HG02884 (cell line): ENCODE data around the gene IFT88.

ENCODE experiments used
- ATAC-seq: cut with Tn5 transposase; IDR thresholded peaks from one replicate; pipeline ENCODE4 v1.9.1; 2021; ENCODE audit warnings: mild to moderate bottlenecking, moderate library complexity; ENCODE audit not compliant: unreplicated experiment

The IFT88 gene, protein sequence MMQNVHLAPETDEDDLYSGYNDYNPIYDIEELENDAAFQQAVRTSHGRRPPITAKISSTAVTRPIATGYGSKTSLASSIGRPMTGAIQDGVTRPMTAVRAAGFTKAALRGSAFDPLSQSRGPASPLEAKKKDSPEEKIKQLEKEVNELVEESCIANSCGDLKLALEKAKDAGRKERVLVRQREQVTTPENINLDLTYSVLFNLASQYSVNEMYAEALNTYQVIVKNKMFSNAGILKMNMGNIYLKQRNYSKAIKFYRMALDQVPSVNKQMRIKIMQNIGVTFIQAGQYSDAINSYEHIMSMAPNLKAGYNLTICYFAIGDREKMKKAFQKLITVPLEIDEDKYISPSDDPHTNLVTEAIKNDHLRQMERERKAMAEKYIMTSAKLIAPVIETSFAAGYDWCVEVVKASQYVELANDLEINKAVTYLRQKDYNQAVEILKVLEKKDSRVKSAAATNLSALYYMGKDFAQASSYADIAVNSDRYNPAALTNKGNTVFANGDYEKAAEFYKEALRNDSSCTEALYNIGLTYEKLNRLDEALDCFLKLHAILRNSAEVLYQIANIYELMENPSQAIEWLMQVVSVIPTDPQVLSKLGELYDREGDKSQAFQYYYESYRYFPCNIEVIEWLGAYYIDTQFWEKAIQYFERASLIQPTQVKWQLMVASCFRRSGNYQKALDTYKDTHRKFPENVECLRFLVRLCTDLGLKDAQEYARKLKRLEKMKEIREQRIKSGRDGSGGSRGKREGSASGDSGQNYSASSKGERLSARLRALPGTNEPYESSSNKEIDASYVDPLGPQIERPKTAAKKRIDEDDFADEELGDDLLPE

DNA sequence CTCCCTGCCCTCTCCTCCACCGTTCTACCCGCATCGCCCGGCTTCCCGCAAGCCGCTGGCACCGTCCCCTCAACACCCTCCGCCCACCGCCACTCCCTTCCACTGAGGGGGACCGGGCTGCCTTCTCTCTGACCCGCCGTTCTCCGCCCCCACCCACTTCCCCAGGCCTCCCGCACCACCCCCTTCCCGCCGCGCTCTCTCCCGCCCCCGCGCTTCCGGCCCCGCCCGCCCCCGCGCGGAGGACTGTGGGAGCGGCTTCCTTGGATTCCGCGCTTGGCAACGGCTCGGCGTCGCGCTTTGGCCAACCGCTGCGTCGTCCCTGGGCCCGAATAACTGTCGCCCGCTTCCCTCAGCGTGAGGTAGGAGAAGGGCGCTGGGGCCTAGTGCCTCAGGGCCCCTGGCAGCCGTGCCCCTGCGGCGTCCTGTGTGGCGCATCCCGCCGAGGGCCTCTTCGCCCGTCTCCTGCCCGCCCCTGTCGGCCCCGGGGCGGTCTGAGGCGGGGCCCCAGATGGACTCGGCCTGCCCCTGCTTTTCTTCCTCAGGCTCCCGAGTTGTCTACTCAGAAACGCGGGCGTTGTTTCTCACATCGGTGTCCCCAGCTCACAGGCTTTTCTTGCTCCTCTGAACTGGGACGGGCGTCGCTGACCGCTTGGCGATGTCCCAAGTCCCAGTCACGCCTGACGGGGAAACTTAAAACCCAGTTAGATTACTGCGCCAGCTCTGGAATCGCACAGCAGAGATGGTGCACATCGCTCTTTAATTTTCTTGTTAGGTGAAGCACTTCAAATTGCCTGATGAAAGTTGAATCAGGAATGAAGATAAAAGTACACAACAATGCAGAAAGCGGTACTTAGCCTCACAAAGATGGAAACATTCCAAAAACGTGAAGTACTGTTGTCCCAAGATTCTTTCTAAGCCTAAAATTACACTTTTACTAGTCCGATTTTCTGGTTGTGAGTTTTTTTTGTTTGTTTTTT, at the start of gene IFT88:
Gene IFT88 (plus strand): TSS at position 260 of the 977 bp plus-strand sequence. CDS start 7,229 bp downstream, outside the sequence.
- peak; percentile 80 for ATAC-seq

DNA sequence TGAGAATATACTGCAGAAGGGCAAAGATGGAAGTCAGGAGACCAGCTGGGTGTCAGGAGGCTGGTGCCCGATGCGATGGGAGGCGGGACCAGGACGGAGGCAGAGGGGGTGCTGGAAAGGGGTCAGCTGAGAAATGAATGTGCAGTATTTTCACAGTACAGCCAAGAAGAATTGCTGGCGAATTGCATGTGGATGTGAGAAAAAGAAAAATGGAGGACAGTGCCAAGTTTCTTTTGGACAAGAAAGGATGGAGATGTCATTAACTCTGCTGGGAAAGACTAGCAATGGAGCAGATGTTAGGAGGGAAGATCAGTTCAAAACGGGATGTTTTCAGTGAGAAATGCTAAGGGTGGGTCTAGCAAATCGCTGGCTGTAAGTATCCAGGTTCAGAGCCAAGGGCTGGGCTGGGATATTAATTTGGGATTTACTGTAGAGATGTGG, 48.3 kb upstream of the IFT88 start:
- no peak for ATAC-seq

DNA sequence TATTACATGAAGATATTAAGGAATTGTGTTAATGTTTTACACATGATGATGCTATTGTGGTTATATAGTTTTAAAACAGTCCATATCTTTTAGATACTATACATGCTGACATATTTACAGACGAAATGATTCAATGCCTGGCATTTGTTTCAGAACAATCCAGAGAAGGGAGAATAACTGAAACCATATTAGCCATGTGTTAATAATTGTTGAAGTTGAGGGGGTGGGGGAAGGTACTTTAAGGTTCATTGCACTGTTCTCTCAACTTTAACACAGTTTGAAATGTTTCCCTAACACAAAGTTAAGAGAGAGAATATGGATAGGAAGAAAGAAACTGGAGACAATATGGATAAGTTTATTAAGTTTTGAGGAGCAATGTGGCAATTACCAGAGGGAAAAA, 47.1 kb upstream of the IFT88 start:
- no peak for ATAC-seq

DNA sequence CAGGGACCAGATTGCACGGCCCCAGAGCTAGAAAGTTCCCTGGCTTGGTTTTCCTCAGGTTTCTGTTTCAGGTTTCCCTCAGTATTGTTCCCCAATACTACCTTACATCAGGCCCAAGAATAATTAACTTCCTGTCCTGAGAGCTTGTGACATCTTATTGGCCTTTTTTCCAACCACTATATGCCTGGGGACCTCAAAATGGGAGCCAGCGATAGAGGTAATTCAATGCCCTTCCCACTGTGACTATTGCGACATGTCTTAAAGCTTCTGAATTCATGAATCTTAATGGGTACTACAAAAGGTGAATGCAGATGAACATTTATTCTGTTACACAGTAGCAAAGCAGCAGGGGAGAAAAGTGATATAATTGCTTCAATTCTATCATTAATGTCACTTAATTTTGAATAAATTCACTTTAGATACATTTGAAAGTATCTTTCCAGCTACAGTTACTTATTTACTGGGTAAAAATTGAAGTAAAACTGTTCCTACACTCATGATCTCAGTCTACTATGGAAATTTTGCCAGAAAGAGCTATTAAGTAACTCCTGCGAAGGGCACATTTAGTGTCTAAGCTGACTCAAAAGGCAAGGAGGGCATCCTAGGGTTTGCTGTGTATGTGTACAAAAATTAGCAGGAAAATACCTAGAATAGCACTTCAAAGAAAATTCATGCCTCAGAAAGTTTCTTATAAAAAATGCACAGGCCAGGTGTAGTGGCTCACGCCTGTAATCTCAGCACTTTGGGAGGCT, 45.4 kb upstream of the IFT88 start:
- no peak for ATAC-seq

DNA sequence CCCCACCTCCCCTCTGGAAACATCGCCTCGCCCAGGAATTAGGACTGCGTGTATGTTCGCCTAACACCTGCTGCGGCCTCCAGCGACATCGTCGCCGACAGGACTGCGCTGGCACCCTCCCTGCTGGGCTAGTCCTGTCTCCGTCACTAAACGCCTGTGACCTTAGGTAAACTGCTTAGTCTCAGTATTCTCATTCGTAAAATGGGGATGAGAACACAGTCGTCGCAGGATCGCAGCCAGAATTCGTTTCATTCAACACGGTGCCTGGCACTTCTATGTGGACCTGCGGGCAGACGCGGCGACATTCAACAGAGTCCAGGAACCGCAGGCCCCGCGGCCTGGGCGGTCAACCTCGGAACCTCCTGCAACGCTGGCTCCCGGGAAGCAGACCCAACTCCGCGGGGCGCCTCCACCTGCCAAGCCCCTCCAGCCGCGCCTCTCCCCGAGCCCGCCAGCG, 41.8 kb upstream of the IFT88 start:
- ATAC-seq: peak; percentile 18

DNA sequence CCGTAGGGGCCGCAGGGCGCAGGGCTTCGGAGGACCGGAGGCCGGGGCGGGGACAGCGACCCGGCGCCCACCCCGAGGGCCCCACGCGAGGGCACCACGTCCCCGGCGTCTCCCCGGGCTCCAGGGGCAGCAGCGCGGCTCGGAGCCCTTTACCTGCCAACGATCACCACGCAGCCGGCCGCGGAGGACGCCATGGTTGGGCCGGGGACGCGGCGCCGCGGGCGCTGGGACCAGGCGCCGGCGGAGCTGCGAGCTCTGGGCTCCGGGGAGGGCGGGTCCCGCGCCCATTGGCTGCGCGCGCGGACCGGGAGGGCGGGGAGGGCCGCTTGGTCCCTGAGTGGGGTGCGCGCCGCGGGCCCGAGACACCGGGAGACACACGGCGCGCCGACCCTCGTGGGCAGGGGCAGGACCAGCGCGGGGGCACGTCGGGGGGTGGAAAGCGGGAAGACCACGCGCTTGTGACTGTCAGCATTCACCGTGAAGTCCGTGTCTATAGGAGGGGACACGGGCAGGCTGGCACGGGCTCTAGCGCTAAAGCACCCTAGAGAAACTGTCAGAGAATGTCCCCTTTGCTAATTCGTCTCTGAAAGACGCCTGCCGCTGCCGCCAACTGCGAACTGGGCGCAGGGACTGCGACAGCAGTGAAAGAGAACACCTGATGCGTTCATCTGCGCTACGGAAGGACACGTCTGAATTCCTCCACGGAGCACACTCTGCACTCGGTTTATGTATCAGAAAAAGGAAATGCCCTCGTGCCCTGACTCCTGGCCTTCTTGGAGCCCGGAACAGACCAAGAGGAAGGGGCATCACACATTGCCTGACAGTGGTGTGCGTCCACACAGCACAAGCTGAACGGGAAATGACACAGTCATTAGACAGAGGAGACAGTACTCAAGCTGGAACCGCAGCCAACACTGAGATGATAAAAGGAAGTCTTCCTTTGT, 41.1 kb upstream of the IFT88 start, which contains the start of gene CRYL1:
Gene CRYL1 (minus strand): TSS at position 257 of the 944 bp plus-strand sequence. CDS start 63 bp downstream, at position 194.
- peak; percentile 69 for ATAC-seq

DNA sequence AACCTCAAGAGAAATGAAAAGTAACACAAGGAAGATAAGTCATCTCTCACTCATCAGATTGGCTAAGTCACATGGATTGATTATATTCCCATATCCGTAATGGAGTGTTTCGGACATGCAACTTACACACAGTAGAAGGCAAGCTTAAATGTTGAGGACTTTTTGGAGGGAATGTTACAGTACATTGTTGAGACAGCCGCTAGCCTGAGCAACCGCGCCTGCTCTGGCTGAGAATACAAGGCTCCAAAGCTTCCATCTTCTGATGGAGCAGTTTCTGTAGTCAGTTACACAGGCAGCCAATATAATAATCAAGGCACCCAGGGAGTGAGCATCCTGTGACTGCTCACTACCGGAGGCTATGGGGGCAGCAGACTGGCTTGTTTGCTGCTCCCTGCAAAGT, 40.3 kb upstream of the IFT88 start:
- no peak for ATAC-seq

DNA sequence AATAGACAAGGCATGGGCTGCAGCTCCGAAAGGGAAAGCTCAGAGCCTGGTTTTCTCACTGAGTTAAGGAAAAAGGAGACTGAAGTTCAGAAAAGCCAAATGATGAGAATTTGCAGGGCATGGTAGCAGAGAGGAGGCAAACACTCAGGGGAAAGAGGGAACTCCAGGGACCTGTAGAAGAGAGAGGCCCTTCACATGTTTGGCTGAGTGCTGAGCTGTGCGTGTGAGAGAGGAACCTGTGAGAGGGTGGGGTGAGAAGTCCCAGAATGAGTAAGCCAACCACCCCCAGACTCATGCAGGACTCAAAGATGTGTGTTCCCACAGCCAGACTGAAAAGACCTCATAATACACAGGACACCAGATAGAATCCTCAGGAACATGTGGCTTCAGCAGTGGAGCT, 38.5 kb upstream of the IFT88 start:
- ATAC-seq: peak; percentile 32

DNA sequence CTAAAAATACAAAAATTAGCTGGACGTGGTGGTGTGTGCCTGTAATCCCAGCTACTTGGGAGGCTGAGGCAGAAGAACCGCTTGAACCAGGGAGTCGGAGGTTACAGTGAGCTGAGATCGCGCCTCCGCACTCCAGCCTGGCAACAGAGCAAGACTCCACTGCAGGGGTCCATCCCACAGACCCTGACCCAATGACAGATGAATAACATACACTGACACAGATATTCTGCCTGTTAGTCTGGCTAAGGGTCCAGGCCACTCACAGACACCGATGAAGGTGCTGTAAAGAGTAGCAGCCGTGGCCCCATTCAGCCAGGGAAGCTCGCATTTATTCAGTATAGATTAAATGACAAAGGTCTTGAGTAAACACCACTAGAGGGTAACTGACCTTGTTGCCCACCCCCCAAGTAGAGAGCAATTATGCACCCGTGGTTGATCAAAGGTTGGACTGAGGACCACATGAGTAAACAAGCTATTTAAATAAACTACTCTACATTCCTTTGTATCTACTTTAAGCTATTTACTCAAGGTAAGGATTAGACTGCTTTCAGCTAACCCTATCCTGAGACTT, 32.8 kb upstream of the IFT88 start:
- ATAC-seq: no peak

DNA sequence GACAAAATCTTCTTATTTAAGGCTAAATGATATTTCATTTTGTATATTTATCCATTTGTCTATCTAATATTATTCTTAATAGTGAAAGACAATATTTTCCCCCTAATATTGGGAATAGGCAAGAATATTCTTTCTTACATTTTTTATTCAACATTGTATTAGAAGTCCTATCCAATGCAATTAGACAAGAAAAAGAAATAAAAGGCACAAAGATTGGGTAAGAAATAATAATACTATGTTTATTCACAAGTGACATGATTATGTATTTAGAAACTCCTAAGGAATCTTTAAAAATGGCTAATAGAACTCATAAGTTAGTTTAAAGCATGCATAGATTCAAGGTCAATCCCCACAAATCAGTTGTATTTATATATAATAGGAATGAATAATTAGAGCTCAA, 30.0 kb upstream of the IFT88 start:
- ATAC-seq: no peak

DNA sequence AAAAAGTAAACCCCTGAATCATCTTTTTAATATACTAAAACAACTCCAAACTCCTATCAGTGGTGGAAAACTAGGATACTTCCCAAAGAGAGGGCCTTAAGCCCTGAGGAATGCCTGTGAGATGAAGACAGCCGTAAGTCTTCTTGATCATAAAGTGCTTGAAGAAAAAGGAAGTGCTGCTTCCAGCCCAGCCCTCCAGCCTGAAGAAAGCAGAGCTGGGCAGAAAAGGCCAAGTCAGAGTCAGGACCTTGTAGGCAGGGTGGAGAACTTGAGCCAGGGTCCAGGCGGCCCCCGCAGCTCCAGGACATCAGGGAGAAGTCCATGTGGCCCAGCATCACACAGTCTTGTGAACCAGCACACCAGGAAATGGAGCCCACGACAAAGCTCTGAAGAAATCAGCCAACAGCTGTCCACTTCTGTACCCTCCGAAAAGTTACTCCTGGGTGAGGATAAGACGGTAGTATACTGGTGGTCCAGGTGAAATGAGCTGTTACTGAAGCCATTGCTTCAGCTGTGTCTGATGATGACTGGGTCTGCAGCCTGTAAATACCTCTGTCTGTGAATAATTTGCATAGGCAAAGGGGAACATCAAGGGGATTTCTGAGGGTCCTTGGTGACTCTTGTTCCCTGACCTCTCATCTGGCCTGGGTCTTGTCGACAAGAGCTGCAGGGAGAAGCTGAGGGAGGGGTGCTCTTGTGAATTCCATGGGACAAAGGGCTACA, 22.6 kb upstream of the IFT88 start:
- no peak for ATAC-seq

DNA sequence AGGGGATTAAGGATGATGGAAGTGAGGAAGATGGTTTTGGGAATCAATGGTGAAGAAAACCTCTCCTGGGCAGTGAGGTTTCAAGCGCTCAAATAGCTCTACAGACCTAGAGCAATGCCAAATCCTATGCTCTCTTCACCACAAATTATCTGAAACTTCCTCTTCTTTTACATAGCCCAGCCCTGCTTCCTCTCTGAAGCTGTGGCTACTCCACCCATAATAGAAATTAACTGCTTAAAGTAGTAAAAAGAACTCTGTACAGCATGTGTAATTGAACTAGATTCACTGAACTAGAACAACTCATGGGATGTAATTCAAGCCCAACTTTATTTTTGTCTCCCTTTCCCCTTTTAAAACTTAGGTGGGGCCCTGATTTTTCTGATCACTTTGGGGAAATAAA, 20.4 kb upstream of the IFT88 start:
- no peak for ATAC-seq

DNA sequence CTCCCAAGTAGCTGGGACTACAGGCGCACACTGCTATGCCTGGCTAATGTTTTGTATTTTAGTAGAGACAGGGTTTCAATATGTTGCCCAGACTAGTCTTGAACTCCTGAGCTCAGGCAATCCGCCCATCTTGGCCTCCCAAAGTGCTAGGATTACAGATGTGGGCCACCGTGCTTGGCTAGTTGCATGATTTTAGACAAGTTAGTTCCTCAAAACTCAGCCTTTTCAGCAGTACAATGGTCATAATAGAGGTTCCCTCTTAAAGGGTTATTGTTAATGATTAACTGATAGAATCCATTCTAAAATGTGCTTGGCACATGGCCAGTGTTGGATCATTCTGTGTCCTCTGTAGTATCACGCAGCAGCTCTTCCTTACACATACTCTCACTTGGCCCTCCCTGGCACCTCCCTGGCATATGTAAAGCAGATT, 19.5 kb upstream of the IFT88 start:
- no peak for ATAC-seq

DNA sequence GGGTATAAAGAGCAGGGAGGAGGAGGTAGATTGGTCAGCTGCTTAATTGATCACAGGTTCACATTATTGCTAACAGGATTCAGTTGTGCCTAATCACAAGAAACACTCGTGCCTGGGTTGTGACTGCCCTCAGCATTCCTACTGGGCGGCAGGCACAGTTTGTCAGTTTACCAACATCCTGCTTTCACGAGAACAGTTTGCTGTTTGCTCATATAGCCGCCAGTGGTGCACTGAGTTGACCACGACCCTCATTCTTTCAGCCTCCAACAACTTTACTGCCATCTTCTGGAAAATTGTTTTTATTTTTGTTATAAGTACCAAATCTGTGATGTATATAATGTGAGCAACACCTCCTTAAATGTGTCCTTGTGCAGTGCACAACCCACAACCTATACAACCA, 16.2 kb upstream of the IFT88 start:
- ATAC-seq: no peak

DNA sequence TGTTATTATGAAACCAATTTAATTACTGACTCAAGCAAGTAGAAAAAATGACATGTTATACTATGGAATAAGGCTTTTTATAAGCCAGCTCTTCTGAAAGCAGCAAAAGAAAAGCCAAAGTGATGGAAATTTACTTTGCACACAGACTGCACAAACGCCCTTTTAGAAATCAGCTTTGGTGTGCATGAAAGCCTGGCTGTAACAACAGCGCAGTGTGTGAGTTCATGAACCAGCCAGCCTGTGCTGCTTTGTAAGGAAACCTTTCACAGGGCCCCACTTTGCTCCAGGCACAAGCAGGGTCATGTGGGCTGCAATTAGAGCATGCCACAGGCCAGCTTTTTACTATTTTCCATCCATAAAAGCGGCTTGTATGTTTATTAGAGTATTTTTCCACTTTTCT, 13.6 kb upstream of the IFT88 start:
- no peak for ATAC-seq

DNA sequence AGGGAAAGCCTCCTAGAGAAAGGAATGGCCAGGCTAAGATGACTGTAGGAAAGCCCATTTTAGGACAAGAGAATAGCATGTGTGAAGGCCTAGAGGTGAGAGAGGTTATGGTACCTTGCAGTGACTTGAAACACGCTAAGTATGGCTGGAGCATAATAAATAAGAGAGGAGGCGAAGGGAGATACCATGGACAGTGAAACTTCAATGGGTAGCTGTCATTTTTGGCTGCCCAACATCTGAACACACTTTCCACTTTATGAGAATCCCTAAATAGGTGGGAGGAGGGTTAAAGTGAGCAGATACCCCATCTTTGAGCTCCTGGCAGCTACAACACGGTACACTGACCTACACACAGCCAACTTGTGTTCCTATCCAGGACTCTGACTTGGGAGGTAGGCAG, 8.0 kb upstream of the IFT88 start:
- ATAC-seq: no peak

DNA sequence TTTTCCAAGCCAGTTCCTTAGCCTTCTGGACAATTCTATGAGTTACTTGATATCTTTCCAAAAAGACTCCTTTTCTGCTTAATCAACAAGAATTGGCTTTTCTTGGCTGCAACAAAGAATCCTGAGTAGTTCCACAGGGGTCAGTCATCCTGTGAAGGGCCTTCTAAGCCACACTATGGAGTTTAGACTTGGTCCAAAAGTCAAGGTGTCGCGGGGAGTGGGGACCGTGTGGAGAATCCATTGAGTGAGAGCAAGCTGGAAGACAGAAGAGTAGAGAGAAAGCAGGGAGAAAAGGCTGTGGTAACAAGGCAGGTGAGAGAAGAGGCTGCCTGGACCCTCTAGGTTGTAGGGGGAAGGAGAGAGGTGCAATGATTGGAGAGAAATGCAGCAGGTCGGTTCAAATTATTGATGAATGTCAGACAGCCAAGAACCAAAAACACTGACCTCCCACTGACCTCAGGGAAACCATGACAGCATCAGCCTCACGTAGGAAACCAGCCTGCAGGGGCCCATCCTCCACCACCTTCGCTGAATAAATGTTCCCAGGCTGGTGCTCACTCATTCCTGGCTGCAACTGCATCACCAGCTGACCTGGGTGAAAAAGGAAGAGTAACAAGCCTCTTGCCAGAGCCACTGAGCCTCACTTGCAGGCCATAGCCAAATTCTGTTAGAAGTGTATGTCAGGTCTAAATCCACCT, 7.1 kb upstream of the IFT88 start:
- no peak for ATAC-seq
